ENCODE measurements around the gene ZNRF1. TPM values are rescaled to one million over a fixed set of nuclear protein-coding genes. Genes with fewer than 3 reads are reported as not detected.
A peak's percentile ranks its signal among the peaks of the same experiment; 100 is the strongest.

The ZNRF1 gene
- polyA plus RNA-seq, 1 donor, result 53.4 TPM

- DNase-seq, result no peak
Measured at GRCh38 chr16:75062135-75062975, 63.5 kb downstream of the ZNRF1 start.

- DNase-seq, result no peak
Measured at GRCh38 chr16:75062976-75063346, 64.1 kb downstream of the ZNRF1 start.

- no peak for DNase-seq
Measured at GRCh38 chr16:75063549-75064088, 64.8 kb downstream of the ZNRF1 start.

- no peak for DNase-seq
Measured at GRCh38 chr16:75064403-75065148, 65.8 kb downstream of the ZNRF1 start.

- DNase-seq, result no peak
Measured at GRCh38 chr16:75065149-75065505, 66.3 kb downstream of the ZNRF1 start.

- DNase-seq, result no peak
Measured at GRCh38 chr16:75065521-75066149, 66.8 kb downstream of the ZNRF1 start.

- no peak for DNase-seq
Measured at GRCh38 chr16:75066861-75067447, 68.1 kb downstream of the ZNRF1 start.

DNA sequence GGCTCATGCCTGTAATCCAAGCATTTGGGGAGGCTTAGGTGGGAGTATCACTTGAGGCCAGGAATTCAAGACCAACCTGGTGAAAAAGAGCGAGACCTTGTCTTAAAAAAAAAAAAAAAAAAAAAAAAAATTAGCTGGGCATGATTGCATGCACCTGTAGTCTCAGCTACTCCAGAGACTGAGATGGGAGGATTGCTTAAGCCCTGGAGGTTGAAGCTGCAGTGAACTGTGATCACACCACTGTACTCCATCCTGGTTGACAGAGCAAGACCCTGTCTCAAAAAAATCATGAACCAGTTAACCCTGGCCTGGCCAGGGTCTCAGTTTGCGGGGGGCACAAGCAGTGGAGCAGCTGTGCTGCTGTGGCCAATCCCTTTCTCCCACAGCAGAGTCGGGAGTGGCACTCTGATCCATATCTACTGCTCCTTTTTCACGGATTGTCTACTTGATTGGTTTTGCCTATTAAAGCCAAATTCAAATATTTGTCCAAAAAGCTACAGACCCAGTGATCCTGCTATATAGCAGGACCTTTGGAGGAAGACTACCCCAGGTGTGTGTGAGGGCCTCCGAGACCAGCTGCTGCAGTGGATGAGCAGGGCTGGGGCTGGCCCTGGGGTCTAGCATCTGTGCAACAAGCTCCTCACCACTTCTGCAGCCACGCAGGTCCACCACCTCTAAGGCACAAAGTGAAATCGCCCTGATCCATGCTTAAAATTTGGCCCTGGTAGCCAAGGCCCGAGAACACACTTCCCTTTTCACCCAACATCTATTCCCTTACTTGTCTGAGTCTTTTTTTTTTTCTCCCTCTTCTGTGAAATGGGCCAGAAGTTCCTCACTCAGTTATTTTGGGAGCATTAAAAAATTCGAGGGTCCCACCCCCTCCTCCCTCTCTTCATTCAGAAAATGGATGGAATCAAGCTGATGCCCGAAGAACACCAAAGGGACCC, 69.5 kb downstream of the ZNRF1 start:
- DNase-seq, result no peak

DNA sequence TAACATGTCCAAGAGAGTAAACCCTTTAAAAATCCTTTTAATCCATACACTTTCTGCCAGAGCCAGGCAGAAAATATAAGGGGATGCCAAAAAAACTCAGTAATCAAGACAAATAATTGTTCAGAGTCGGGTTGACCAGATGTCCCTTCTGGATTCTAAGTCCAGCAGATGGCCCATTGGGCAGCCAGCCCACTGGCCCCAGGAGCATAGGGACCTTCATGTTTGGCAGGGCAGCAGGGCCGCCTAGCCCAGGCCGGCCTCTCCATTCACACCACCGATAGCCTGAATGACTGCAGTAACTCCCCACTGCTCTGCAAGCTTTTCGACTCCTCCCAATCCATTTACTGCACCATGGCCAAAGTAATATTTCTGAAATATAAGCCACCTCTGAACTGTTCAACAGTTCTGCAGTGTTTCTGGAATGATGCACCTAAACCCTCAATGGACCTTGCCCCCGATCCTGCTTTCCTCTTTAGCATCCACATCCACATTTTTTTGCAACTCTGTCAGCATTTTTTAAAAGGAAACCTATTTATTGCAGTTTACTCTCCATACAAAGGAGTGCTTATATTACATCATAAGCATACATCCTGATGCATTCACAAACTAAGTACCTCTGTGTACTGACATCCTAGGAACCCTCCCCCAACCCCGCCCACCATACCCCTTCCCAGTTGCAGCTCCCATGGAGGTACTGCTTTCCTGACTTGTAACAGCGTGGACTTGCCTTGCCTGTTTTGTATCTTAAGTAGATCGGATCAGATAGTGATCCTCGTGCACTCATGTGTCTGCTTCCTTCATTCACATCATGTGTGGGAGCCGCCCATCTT, 71.4 kb downstream of the ZNRF1 start:
- peak; percentile 63 for DNase-seq

DNA sequence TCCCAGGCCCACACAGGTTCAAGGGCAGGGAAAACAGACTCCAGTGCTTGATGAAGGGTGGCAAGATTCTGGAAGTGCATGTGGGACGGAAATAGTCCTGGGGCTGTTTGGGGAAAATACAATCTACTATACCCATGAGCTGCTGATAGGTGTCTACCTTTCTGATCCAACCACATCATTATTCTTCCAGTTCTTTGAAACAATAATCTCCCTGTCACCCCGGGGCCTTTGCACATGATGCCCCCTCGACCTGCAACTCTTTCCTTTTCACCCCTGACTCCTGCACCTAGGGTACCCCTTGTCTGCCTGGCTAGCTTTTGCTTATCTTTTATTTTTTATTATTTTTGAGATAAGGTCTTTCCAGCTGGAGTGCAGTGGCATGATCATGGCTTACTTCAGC, 72.8 kb downstream of the ZNRF1 start:
- DNase-seq, result no peak

- DNase-seq, result no peak
Measured at GRCh38 chr16:75072239-75072947, 73.6 kb downstream of the ZNRF1 start.

DNA sequence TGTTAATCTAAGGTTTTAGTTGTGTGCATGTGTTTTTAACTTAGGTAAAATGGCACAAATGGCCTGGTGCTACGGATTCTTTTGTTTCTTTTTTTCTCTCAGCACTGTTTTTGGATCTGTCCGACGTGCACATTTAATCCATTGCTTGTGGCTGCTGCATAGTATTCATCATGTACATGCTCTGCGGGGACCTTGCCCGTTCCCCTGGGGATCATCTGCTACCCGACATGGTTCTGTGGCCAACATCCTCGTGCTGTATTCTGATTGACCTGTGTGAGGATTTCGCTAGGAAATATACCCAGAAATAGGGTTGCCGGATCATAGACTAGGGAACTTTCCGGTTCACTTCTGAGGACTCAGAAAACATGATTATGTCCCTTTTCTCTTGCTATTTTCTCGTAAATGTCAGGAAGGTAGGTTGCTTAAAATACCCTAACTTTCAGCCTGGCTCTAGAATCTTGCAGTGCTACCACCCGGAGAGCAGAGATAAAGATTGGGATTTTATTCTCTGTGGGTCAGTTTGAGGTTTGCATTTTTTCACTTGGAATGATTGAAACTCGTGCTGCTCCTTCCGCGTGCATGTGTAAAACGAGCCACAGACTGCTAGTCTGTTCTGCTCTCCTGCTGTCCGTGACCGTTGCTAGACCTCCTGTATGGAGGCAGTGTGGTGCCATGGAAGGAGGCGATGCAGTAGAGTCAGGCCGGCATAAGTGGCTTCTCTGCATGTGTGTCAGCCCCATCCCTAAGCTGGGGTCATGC, 74.9 kb downstream of the ZNRF1 start:
- no peak for DNase-seq

DNA sequence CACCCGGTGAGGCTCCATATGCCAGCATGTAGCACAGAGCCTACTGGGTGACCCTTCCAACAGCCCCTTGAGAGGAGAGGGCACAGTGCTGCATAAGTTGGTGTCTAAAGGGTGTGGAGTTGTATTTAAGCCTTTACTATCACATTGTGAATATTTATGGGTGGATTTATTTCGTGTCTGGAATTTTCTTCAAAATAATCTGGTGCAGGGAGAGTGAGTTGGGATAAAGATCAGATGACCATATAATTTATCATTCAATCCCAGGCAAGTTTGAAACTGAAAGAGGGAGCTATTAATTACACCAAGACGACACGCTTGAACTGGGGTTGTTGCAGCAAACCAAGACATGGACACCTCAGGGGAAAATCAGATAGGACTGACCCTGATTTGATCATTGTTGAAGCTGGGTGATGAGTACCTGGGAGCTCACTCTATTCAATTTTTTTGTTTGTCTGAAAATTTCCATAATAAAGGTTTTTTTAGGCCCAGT, 75.5 kb downstream of the ZNRF1 start:
- no peak for DNase-seq

DNA sequence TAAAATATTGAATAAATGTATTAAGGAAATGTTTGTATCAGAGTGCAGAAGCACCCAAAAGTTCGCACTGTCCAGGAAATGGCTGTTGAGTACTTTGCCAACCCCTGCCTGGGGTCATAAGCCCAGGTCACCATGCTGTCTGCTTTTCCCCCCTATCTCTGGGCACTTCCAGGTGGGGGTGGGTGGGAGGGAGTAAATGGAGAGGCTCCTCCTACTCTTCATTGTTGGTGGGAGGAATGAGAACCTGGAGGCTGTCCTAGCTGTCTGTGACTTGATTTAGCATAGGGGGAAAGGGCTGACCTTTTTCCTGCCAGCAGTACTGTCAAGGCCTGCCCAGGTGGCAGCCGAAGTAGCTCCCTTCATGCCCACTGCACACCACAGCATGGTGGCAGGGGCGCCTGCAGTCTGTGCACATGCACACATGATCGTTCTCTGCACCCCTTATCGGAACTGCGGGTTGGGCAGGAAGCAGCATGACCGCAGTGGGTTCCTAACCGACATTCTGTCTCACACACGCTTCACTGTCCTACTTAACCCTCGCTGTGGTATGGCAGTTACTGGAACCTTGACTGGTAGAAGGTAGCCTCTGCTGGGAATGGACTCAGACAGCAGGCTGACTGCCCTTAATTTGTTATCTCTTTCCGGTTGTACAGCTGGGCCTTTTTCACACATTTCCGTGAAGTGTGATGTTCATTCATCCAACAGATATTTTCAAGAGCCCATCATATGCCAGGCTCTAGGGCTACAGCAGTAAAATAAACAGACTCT, 76.3 kb downstream of the ZNRF1 start:
- no peak for DNase-seq

DNA sequence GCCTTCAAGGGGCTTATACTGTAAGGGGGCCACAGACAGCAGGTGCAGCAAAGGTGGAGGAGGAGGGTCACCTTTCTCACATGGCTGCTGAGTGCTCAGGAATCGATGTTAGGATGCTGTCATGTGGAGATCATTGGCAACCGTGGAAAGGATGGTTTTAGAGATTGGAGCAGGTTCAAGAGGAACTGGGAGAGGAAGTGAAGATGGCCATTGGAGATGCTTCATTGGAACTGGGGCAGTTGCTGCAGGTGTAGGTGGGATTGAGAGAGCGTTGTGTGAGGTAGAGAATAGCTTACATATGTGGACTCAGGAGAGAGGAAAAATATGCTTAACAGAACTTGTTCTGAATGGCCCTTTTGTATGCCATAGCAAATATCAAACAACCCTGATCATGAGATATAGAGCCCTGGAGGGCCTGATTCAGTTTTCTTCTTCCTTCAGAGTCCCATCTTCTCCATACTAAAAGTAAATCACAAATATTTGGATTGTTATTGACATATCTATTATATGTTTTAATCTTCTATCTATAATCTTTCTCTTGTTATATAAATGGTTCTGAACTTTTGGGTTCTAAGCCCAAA, 77.0 kb downstream of the ZNRF1 start:
- no peak for DNase-seq

DNA sequence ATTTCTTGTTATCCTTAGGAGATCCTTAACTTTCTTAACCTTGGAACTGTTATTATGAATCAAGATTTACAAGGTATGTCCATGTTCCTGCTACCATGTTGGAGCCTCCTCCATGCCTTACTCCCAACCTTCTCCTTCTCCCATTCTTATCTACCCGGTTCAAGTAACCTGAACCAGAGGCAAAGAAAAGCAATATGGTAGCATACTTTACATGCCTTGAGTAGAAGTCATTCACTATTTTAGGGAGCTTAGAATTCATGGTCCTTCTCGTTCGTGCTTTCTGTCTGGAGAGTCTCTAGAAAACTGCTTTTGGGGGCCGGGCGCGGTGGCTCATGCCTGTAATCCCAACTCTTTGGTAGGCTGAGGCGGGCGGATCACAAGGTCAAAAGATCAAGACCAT, 80.1 kb downstream of the ZNRF1 start:
- no peak for DNase-seq

GRCh38 chr16:75079346-75079926, 80.6 kb downstream of the ZNRF1 start:
- DNase-seq, result no peak
